Measurements from ENCODE around the gene DLG5. TPM values are rescaled to one million over a fixed set of nuclear protein-coding genes. Genes with fewer than 3 reads are reported as not detected.

Gene DLG5
- total RNA-seq, 1 donor from 2014 or later: 35.5 TPM

DNA sequence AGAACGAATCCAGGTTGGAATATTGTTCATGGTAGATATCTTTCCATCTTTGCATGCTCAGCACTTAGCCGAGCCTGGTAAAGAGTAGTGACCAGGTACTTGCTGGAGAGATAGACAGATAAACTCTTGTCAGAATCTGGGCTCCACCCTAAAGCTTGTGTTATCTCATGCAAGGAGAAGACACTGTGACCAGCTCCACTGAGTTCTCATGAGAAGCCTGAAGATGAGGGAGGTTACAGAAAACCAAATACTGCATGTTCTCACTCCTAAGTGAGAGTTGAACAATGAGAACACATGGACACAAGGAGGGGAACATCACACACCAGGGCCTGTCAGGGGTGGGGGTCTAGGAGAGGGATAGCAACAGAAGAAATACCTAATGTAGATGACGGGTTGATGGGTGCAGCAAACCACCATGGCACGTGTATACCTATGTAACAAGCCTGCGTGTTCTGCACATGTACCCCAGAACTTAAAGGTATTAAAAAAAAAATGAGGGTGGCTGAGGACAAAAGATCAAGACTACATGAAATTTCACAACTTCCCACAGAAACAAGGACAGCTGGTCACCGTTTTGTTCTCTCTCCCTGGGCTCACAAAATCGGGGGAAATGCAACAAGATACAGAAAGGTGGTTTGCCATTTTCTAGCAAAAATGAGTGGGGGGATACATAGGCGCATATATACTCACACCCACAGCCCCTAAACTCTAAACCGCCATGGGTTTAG lies 17.4 kb downstream of the DLG5 start:
- Mint-ChIP-seq H3K9me3 (ENCODE audit: unreplicated experiment) (peaks cover 3% of the 10 kb centered on the region), H3K4me1 (ENCODE audit: low read depth, unreplicated experiment) (peaks cover 11% of the 10 kb centered on the region), H3K4me3 (ENCODE audit: unreplicated experiment) (no peak overlapping the region), H3K27me3 (ENCODE audit: unreplicated experiment) (peaks cover 6% of the 10 kb centered on the region), H3K27ac (ENCODE audit: unreplicated experiment) (no peak overlapping the region), H3K36me3 (ENCODE audit: unreplicated experiment) (no peaks in the 10 kb centered on the region)
- no peak for DNase-seq
- TF ChIP-seq CTCF (IDR thresholded peaks at IDR 0.05; ENCODE audit: partially characterized antibody, unreplicated experiment): no peak

DNA sequence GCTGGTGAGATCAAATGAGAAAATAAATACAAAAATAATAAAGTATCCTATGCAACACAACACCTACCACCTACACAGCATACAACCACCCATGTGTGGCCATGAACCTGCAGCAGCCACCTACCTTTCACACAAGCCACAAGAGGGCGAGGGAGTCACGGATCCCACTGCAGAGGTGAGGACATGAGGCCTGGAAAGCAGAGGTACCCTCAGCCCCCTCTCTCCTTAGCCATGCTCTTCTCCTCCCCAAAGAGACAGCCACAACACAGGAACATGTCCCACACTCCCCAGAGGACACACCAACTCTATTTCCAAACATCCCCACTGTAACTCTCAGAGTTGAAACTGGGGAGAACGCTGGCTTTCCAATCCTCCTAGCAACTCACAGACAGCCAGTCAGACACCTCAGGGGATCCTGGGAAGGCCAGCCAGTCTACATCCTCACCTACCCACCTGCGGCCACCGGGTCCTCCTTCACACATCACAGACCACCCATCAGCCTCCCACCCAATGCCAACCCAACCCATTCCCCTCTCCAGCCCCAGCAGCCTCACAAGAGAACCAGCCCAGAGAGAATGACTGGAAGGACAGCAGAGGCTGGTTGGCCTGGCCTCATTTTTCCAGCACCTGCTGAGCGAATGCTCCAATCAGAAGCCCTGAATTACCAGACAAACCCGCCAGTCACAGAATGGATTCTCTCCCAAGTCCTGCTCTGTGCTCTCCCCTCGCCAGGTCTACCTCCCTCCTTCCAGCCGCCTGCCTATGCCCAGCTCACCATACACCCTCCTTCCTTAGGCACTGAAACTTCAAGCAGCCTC lies 18.4 kb downstream of the DLG5 start:
- DNase-seq: no peak
- H3K4me1 Mint-ChIP-seq (ENCODE audit: low read depth, unreplicated experiment): peaks cover 11% of the 10 kb centered on the region
- H3K36me3 Mint-ChIP-seq (ENCODE audit: unreplicated experiment): no peaks in the 10 kb centered on the region
- H3K9me3 Mint-ChIP-seq (ENCODE audit: unreplicated experiment): peaks cover 3% of the 10 kb centered on the region
- no peak overlapping the region for H3K4me3 Mint-ChIP-seq (ENCODE audit: unreplicated experiment)
- H3K27me3 Mint-ChIP-seq (ENCODE audit: unreplicated experiment): peaks cover 6% of the 10 kb centered on the region
- H3K27ac Mint-ChIP-seq (ENCODE audit: unreplicated experiment): no peak overlapping the region
- TF ChIP-seq CTCF (IDR thresholded peaks at IDR 0.05; ENCODE audit: partially characterized antibody, unreplicated experiment): no peak

- H3K27me3 Mint-ChIP-seq (ENCODE audit: unreplicated experiment): peaks cover 6% of the 10 kb centered on the region
- H3K4me3 Mint-ChIP-seq (ENCODE audit: unreplicated experiment): no peak overlapping the region
- TF ChIP-seq CTCF (IDR thresholded peaks at IDR 0.05; ENCODE audit: partially characterized antibody, unreplicated experiment): no peak
- H3K9me3 Mint-ChIP-seq (ENCODE audit: unreplicated experiment): peaks cover 3% of the 10 kb centered on the region
- H3K36me3 Mint-ChIP-seq (ENCODE audit: unreplicated experiment): no peaks in the 10 kb centered on the region
- DNase-seq: no peak
- no peak overlapping the region for H3K27ac Mint-ChIP-seq (ENCODE audit: unreplicated experiment)
- peaks cover 11% of the 10 kb centered on the region for H3K4me1 Mint-ChIP-seq (ENCODE audit: low read depth, unreplicated experiment)
Observed at GRCh38 chr10:77907462-77907861, 19.1 kb downstream of the DLG5 start.

GRCh38 chr10:77906951-77907421 lies 19.6 kb downstream of the DLG5 start:
- Mint-ChIP-seq H3K36me3 (ENCODE audit: unreplicated experiment) (no peaks in the 10 kb centered on the region), H3K4me1 (ENCODE audit: low read depth, unreplicated experiment) (peaks cover 11% of the 10 kb centered on the region), H3K27ac (ENCODE audit: unreplicated experiment) (no peak overlapping the region), H3K9me3 (ENCODE audit: unreplicated experiment) (peaks cover 3% of the 10 kb centered on the region), H3K4me3 (ENCODE audit: unreplicated experiment) (no peak overlapping the region), H3K27me3 (ENCODE audit: unreplicated experiment) (peaks cover 6% of the 10 kb centered on the region)
- TF ChIP-seq CTCF (IDR thresholded peaks at IDR 0.05; ENCODE audit: partially characterized antibody, unreplicated experiment): no peak
- no peak for DNase-seq

GRCh38 chr10:77905781-77906180 lies 20.8 kb downstream of the DLG5 start:
- no peak for TF ChIP-seq CTCF (IDR thresholded peaks at IDR 0.05; ENCODE audit: partially characterized antibody, unreplicated experiment)
- peaks cover 13% of the 10 kb centered on the region for H3K4me1 Mint-ChIP-seq (ENCODE audit: low read depth, unreplicated experiment)
- DNase-seq: no peak
- H3K4me3 Mint-ChIP-seq (ENCODE audit: unreplicated experiment): no peak overlapping the region
- H3K36me3 Mint-ChIP-seq (ENCODE audit: unreplicated experiment): no peaks in the 10 kb centered on the region
- no peak overlapping the region for H3K27ac Mint-ChIP-seq (ENCODE audit: unreplicated experiment)
- H3K27me3 Mint-ChIP-seq (ENCODE audit: unreplicated experiment): peaks cover 6% of the 10 kb centered on the region
- peaks cover 6% of the 10 kb centered on the region for H3K9me3 Mint-ChIP-seq (ENCODE audit: unreplicated experiment)
